ENCODE data around the gene CD48. TPM values are rescaled to one million over a fixed set of nuclear protein-coding genes. Genes with fewer than 3 reads are reported as not detected.

The CD48 gene
- total RNA-seq, 1 experiment from 2014 or later: not detected

DNA sequence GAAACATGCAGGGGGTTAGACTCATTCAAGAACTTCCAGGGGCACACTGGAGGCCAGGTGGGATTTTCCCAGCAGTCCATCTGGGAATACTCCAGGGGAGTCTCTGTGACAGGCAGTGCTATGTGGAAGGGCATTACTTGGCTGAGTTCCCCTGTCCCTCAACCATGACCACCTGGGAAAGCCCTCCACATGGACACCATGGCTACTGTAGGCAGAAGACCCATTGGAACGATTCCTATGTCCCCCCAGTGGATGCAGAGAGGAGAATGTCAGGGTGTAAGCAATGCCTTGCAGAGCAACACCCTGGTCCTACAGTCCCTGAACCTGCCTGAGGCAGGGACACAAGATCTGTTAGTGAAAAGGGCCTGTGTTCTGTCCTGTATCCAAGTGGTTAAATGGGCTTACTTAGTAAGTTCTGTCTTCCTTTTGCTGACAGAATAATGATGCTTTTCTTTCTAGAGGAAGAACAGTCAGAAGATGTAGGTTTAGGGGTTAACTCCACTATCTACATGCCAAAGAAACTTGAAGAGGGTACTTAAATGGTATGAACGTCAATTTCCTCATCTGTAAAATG is 78.2 kb downstream of the CD48 start:
- TF ChIP-seq, protein P1, sequence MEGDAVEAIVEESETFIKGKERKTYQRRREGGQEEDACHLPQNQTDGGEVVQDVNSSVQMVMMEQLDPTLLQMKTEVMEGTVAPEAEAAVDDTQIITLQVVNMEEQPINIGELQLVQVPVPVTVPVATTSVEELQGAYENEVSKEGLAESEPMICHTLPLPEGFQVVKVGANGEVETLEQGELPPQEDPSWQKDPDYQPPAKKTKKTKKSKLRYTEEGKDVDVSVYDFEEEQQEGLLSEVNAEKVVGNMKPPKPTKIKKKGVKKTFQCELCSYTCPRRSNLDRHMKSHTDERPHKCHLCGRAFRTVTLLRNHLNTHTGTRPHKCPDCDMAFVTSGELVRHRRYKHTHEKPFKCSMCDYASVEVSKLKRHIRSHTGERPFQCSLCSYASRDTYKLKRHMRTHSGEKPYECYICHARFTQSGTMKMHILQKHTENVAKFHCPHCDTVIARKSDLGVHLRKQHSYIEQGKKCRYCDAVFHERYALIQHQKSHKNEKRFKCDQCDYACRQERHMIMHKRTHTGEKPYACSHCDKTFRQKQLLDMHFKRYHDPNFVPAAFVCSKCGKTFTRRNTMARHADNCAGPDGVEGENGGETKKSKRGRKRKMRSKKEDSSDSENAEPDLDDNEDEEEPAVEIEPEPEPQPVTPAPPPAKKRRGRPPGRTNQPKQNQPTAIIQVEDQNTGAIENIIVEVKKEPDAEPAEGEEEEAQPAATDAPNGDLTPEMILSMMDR (IDR thresholded peaks at IDR 0.05; ENCODE audit: insufficient read depth in 1 of 2, low read depth in 1 of 2, low read length in 1 of 2, severe bottlenecking in 1 of 2, unreplicated experiment in 1 of 2): no peak
- intact Hi-C loops (cut with micrococcal nuclease; ENCODE audit: unreplicated experiment): no loop called here
- DNase-seq: no peak
- ChIA-PET CTCF (no interaction called here), POLR2A (no interaction called here)
- H3K4me3 ChIP-seq (ENCODE audit: low read depth, low read length): no peak overlapping the region
- no peaks in the 10 kb centered on the region for H3K36me3 ChIP-seq (ENCODE audit: control insufficient read depth, insufficient read depth, low read length)
- no peak overlapping the region for H3K27ac Mint-ChIP-seq (ENCODE audit: unreplicated experiment)
- no peak overlapping the region for H3K4me3 Mint-ChIP-seq (ENCODE audit: unreplicated experiment)
- H3K4me1 Mint-ChIP-seq (ENCODE audit: low read depth, unreplicated experiment): peaks cover 41% of the 10 kb centered on the region
- no TSS peak for BruUV-seq (replicated peaks)
- no peaks in the 10 kb centered on the region for H3K36me3 Mint-ChIP-seq (ENCODE audit: insufficient read depth, unreplicated experiment)
- H3K9me3 Mint-ChIP-seq (ENCODE audit: unreplicated experiment): no peaks in the 10 kb centered on the region
- H3K27me3 ChIP-seq (replicated peaks; ENCODE audit: control insufficient read depth, insufficient read depth, low read length): no peaks in the 10 kb centered on the region
- no peaks in the 10 kb centered on the region for H3K27me3 Mint-ChIP-seq (ENCODE audit: insufficient read depth, unreplicated experiment)
- peaks cover 60% of the 10 kb centered on the region for H3K4me1 ChIP-seq
- H3K9me3 ChIP-seq: no peaks in the 10 kb centered on the region

- Mint-ChIP-seq H3K27ac (ENCODE audit: unreplicated experiment) (peak overlapping the region; percentile 46), H3K4me3 (ENCODE audit: unreplicated experiment) (no peak overlapping the region), H3K36me3 (ENCODE audit: insufficient read depth, unreplicated experiment) (no peaks in the 10 kb centered on the region), H3K4me1 (ENCODE audit: low read depth, unreplicated experiment) (peaks cover 28% of the 10 kb centered on the region), H3K9me3 (ENCODE audit: unreplicated experiment) (no peaks in the 10 kb centered on the region), H3K27me3 (ENCODE audit: insufficient read depth, unreplicated experiment) (no peaks in the 10 kb centered on the region)
- no peak overlapping the region for H3K4me3 ChIP-seq (ENCODE audit: low read depth, low read length)
- TF ChIP-seq, protein P1 (IDR thresholded peaks at IDR 0.05; ENCODE audit: insufficient read depth in 1 of 2, low read depth in 1 of 2, low read length in 1 of 2, severe bottlenecking in 1 of 2, unreplicated experiment in 1 of 2): no peak
- H3K9me3 ChIP-seq: no peaks in the 10 kb centered on the region
- ChIA-PET CTCF (no interaction called here), POLR2A (no interaction called here)
- no TSS peak for BruUV-seq (replicated peaks)
- H3K4me1 ChIP-seq: peaks cover 49% of the 10 kb centered on the region
- H3K27me3 ChIP-seq (replicated peaks; ENCODE audit: control insufficient read depth, insufficient read depth, low read length): no peaks in the 10 kb centered on the region
- intact Hi-C loops (cut with micrococcal nuclease; ENCODE audit: unreplicated experiment): no loop called here
- DNase-seq: no peak
- H3K36me3 ChIP-seq (ENCODE audit: control insufficient read depth, insufficient read depth, low read length): no peaks in the 10 kb centered on the region
Observed at GRCh38 chr1:160631983-160632625, 79.5 kb downstream of the CD48 start.

DNA sequence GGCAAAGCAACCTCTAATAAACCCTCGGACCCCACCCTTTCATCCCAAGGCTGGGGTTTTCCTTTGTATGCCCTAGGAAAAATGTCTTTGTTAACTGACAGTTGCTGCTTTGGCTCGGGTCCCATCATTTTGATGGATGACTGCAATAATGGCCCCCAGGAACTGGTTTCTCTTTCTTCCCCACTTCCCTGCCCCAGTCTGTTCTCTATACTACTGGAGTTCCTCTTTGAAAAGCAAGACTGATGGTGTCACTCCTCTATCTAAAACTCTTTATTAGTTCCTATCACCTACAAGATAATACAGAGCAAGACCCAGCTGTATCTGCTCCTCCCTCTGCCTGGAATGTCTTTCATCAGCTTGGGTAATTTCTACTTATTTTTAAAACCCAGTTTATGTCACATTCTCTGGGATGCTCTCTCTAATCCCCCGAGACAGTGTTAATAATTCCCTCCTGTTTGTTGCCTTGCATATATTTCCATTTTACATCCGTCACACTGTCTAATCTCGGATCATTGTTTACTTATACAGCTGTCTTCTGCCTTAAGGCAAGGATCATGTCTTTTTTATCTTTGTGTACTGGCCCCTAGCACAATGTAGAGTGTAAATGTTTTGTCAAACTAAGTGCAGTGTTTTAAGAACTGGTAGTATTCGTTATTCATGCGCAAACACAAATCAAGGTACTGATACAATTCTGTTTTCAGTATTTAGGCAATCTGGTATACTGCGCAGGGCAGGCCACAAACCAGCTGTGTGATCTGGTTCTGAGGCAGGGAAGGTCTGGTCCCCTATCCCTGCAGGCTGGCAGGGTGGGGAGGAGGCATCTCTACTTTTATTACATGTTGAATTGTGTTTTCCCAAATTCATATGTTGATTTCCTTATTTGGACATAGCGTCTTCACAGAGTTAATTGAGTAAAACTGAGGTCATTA is 80.8 kb downstream of the CD48 start:
- Mint-ChIP-seq H3K27ac (ENCODE audit: unreplicated experiment) (peak overlapping the region; percentile 46), H3K36me3 (ENCODE audit: insufficient read depth, unreplicated experiment) (no peaks in the 10 kb centered on the region), H3K4me1 (ENCODE audit: low read depth, unreplicated experiment) (peaks cover 19% of the 10 kb centered on the region), H3K9me3 (ENCODE audit: unreplicated experiment) (no peaks in the 10 kb centered on the region), H3K27me3 (ENCODE audit: insufficient read depth, unreplicated experiment) (no peaks in the 10 kb centered on the region), H3K4me3 (ENCODE audit: unreplicated experiment) (peak overlapping the region; percentile 20)
- BruUV-seq (replicated peaks): no TSS peak
- Histone ChIP-seq H3K27me3 (replicated peaks; ENCODE audit: control insufficient read depth, insufficient read depth, low read length) (no peaks in the 10 kb centered on the region), H3K36me3 (ENCODE audit: control insufficient read depth, insufficient read depth, low read length) (no peaks in the 10 kb centered on the region), H3K9me3 (no peaks in the 10 kb centered on the region), H3K4me3 (ENCODE audit: low read depth, low read length) (no peak overlapping the region), H3K4me1 (peaks cover 36% of the 10 kb centered on the region)
- TF ChIP-seq, protein P1 (IDR thresholded peaks at IDR 0.05; ENCODE audit: insufficient read depth in 1 of 2, low read depth in 1 of 2, low read length in 1 of 2, severe bottlenecking in 1 of 2, unreplicated experiment in 1 of 2): no peak
- ChIA-PET POLR2A (no interaction called here), CTCF (interaction anchor here (0.6 to 0.8 kb wide), 2 partner anchors 12 to 45 kb away, joined by 3 to 4 read pairs; no protein-coding TSS in a partner anchor)
- peak; percentile 63 to 68 for DNase-seq
- intact Hi-C loops (cut with micrococcal nuclease; ENCODE audit: unreplicated experiment): loop anchor here (1.0 kb wide), 2 partner anchors 22 to 28 kb away; no protein-coding TSS in a partner anchor
